AG04450 (cell line): ENCODE results near the gene IL22RA1. TPM values are rescaled to one million over a fixed set of nuclear protein-coding genes. Genes with fewer than 3 reads are reported as not detected.

Source experiments
- CTCF ChIA-PET: fragments of 300-600, 350-600 bp; formaldehyde crosslinking; extraction: SDS; loops from one replicate; lab custom pipeline; 2022; ENCODE audit warnings: antibody characterized with exemption, inconsistent platforms; lab: Charles Lee
- POLR2A ChIA-PET: fragments of 350-600 bp; formaldehyde crosslinking; extraction: SDS; loops from one replicate; lab custom pipeline; 2021; ENCODE audit warnings: antibody characterized with exemption, inconsistent platforms; lab: Yijun Ruan, JAX
- DNase-seq: peaks from one replicate; pipeline ENCODE4 v3.0.0-alpha.2; 2011; ENCODE audit warnings: low read depth, low spot score
- H3K27ac ChIP-seq: one replicate; pipeline ENCODE4 v1.5.1; 2012; ENCODE audit warnings: low read depth, low read length, control low read depth
- H3K27me3 ChIP-seq: one replicate; pipeline ENCODE4 v1.6.0; 2012; ENCODE audit warnings: low read length; ENCODE audit not compliant: control insufficient read depth, insufficient read depth
- H3K4me3 ChIP-seq: 2 replicates; pipeline ENCODE4 v1.5.1; 2011; ENCODE audit warnings: mild to moderate bottlenecking, low read depth, low read length, control low read depth
- H3K9me3 ChIP-seq: 2 replicates; pipeline ENCODE4 v1.5.1; 2012; ENCODE audit warnings: low read length; ENCODE audit not compliant: control insufficient read depth, insufficient read depth
- polyA plus RNA-seq: library from polyadenylated mRNA; depleted of rRNA; stranded (reverse); fragments of >200 nt; gene quantifications from 2 replicates; pipeline ENCODE4 v1.2.3, GENCODE V29; 2011; rRNA removed
- TF ChIP-seq, protein P1 (sequence below): IDR thresholded peaks from 2 replicates; pipeline ENCODE4 v1.5.1; 2011; ENCODE audit warnings: low read depth, low read length, control low read depth, inconsistent platforms

Gene IL22RA1
- polyA plus RNA-seq, 1 experiment, result not detected

DNA sequence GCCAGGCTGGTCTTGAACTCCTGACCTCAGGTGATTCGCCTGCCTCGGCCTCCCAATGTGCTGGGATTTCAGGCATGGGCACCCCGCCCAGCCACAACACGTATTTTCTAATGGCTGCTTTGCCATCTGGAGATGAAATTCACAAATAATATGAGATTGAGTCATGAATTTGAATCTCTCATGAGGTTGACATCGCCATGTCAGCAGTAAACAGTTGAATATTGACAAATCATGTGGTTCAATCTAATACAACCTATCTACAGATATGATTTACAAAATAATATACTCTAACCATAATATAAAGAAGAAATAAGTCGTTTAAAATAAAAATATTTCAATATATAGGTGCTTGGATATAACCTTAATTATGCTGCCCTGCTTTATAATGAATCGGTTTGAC, 73.1 kb downstream of the IL22RA1 start:
- ChIA-PET CTCF (interaction anchor here (1.5 to 1.9 kb wide), 4 partner anchors 8 to 94 kb away, joined by 4 to 11 read pairs (median 6); no protein-coding TSS in a partner anchor), POLR2A (no interaction called here)
- H3K27me3 ChIP-seq, result peaks cover 11% of the 10 kb centered on the region
- no peak for DNase-seq
- no peaks in the 10 kb centered on the region for H3K9me3 ChIP-seq
- H3K27ac ChIP-seq, result no peak overlapping the region
- TF ChIP-seq, protein P1, sequence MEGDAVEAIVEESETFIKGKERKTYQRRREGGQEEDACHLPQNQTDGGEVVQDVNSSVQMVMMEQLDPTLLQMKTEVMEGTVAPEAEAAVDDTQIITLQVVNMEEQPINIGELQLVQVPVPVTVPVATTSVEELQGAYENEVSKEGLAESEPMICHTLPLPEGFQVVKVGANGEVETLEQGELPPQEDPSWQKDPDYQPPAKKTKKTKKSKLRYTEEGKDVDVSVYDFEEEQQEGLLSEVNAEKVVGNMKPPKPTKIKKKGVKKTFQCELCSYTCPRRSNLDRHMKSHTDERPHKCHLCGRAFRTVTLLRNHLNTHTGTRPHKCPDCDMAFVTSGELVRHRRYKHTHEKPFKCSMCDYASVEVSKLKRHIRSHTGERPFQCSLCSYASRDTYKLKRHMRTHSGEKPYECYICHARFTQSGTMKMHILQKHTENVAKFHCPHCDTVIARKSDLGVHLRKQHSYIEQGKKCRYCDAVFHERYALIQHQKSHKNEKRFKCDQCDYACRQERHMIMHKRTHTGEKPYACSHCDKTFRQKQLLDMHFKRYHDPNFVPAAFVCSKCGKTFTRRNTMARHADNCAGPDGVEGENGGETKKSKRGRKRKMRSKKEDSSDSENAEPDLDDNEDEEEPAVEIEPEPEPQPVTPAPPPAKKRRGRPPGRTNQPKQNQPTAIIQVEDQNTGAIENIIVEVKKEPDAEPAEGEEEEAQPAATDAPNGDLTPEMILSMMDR, result no peak
- H3K4me3 ChIP-seq, result no peak overlapping the region

Other genes with a start within 250 kb of the IL22RA1 start
- not detected in 2 replicates for gene CNR2, start 229.8 kb downstream of the IL22RA1 start, polyA plus RNA-seq
- gene PNRC2, start 183.3 kb downstream of the IL22RA1 start, polyA plus RNA-seq, result 96.0 and 107 TPM in 2 replicates
- gene SRSF10, start 162.8 kb downstream of the IL22RA1 start, polyA plus RNA-seq, result 98.7 and 140 TPM in 2 replicates
- not detected in 2 replicates for gene MYOM3, start 31.0 kb downstream of the IL22RA1 start, polyA plus RNA-seq
- not detected in 2 replicates for gene IFNLR1, start 44.1 kb upstream of the IL22RA1 start, polyA plus RNA-seq
- 0.04 TPM in 1 of 2 replicates, not detected in the other for gene GRHL3, start 176.2 kb upstream of the IL22RA1 start, polyA plus RNA-seq